Fibroblast of gingiva (primary cell): ENCODE results near the gene HBD.

Experiments used
- DNase-seq: peaks from one replicate; pipeline ENCODE4 v3.0.0-alpha.2; 2011; ENCODE audit warnings: low read depth

Gene HBD

GRCh38 chr11:5232176-5232575 is 2.1 kb downstream of the HBD start:
- no peak for DNase-seq

GRCh38 chr11:5231111-5231510 is 3.2 kb downstream of the HBD start:
- DNase-seq = no peak

DNA sequence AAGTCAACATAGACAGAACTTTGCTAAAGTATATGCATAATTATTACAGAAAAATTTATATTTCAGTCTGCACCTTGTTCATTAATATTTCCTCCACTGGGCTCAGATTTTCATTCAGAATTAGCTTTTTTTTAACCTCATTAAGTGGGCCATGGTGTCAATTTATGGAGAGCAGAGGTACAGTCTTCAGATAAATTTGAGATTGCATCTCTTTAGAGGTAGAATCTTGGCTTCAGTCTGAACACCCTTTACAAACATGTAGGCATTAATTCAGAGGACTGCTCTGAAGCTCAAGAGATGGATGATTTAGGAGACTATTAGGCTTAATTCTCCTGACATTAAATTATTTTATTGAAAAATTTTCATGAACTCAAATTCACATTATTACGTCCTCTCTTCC is 4.0 kb downstream of the HBD start:
- DNase-seq = no peak

- no peak for DNase-seq
Observed at GRCh38 chr11:5229796-5230195, 4.5 kb downstream of the HBD start.

DNA sequence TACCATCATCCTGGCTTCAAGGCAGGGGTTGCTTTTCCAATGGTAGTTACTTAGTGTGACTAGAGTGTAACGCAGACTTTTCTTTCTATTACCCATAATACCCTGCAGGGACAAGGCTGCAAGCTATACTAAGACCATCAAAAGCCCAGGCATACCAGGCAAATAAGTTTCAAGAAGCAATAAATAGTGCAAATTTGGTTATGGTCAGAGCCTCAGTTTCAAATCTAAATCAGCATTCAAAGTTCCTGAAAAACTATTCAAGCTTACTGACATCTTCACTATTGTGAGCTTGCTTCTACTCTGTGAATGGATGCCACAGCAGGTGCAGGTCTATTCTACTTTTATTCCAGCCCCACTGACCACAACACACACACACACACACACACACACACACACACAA is 4.9 kb downstream of the HBD start:
- no peak for DNase-seq

- no peak for DNase-seq
Observed at GRCh38 chr11:5228124-5228523, 6.2 kb downstream of the HBD start.

- DNase-seq = no peak
Observed at GRCh38 chr11:5227681-5228080, 6.6 kb downstream of the HBD start.

DNA sequence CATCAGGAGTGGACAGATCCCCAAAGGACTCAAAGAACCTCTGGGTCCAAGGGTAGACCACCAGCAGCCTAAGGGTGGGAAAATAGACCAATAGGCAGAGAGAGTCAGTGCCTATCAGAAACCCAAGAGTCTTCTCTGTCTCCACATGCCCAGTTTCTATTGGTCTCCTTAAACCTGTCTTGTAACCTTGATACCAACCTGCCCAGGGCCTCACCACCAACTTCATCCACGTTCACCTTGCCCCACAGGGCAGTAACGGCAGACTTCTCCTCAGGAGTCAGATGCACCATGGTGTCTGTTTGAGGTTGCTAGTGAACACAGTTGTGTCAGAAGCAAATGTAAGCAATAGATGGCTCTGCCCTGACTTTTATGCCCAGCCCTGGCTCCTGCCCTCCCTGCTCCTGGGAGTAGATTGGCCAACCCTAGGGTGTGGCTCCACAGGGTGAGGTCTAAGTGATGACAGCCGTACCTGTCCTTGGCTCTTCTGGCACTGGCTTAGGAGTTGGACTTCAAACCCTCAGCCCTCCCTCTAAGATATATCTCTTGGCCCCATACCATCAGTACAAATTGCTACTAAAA is 7.5 kb downstream of the HBD start, which contains the start of gene HBB:
Gene HBB, minus strand, starts transcription at position 340 of the 579 bp plus-strand sequence. Its CDS starts 50 bp downstream, at position 290.
- DNase-seq = no peak

GRCh38 chr11:5225480-5225871 is 8.8 kb downstream of the HBD start:
- DNase-seq = no peak

DNA sequence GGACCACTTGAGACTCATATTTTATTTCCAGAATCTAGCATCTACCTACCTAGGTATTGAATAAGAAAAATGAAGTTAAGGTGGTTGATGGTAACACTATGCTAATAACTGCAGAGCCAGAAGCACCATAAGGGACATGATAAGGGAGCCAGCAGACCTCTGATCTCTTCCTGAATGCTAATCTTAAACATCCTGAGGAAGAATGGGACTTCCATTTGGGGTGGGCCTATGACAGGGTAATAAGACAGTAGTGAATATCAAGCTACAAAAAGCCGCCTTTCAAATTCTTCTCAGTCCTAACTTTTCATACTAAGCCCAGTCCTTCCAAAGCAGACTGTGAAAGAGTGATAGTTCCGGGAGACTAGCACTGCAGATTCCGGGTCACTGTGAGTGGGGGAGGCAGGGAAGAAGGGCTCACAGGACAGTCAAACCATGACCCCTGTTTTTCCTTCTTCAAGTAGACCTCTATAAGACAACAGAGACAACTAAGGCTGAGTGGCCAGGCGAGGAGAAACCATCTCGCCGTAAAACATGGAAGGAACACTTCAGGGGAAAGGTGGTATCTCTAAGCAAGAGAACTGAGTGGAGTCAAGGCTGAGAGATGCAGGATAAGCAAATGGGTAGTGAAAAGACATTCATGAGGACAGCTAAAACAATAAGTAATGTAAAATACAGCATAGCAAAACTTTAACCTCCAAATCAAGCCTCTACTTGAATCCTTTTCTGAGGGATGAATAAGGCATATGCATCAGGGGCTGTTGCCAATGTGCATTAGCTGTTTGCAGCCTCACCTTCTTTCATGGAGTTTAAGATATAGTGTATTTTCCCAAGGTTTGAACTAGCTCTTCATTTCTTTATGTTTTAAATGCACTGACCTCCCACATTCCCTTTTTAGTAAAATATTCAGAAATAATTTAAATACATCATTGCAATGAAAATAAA is 9.5 kb downstream of the HBD start:
- DNase-seq = no peak

DNA sequence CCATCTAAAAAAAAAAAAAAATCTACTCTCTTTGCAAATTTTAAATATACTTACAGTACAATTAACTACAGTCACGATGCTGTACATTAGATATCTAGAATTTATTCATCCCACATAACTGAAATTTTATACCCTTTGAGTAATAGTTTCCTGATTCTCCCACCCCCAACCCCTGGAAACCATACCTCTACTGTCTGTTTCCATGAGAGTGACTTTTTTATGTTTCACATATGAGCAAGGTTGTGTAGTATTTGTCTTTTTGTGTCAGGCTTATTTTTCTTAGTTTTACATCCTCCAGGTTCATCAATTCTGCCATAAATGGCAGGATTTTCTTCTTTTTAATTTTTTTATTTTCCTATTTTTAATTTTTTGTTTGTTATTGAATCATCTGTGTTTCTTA is 10.6 kb downstream of the HBD start:
- DNase-seq = no peak

DNA sequence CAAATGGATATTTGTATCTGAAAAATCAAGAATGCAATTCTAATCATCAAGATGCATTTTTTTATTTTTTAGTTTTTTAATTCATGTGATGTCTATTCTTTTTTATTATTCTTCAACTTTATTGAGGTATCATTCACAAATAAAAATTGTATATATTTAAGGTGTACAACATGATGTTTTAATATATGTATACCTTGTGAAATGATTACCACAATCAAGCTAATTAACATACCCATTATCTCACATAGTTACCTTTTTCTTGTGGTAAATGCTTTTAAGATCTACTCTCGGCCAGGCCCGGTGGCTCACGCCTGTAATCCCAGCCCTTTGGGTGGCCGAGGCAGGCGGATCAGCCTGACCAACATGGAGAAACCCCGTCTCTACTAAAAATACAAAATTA is 11.1 kb downstream of the HBD start:
- DNase-seq = no peak

- DNase-seq = no peak
Observed at GRCh38 chr11:5210376-5210885, 23.9 kb downstream of the HBD start.

GRCh38 chr11:5204787-5205186 is 29.5 kb downstream of the HBD start:
- DNase-seq = peak; percentile 68

DNA sequence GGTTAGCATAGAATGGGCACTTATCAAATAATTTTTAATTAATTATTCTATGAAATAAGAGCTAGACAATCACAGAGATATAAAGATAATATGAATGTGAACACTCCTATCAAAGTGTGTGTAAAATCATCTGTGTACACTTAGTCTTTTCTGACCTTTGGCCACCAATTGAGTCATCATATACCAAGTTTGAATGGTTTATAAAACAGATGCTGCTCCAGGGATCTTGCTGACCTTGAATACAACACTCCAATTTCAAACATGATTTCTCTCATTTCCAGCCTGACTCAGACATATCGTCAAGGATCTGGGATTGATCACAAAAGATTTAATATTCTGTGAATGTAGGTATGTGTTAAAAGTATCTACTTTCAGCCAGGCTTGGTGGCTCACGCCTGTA is 30.9 kb downstream of the HBD start:
- DNase-seq = no peak

GRCh38 chr11:5200582-5200981 is 33.7 kb downstream of the HBD start, which contains the start of gene OR51V1:
Gene OR51V1 (minus strand): TSS chr11:5200682. CDS start chr11:5200682, 0 bp downstream.
- no peak for DNase-seq

GRCh38 chr11:5198285-5198684 is 36.0 kb downstream of the HBD start:
- DNase-seq = no peak

GRCh38 chr11:5197536-5197935 is 36.7 kb downstream of the HBD start:
- DNase-seq = peak; percentile 30

GRCh38 chr11:5196731-5197130 is 37.6 kb downstream of the HBD start:
- peak; percentile 46 for DNase-seq

DNA sequence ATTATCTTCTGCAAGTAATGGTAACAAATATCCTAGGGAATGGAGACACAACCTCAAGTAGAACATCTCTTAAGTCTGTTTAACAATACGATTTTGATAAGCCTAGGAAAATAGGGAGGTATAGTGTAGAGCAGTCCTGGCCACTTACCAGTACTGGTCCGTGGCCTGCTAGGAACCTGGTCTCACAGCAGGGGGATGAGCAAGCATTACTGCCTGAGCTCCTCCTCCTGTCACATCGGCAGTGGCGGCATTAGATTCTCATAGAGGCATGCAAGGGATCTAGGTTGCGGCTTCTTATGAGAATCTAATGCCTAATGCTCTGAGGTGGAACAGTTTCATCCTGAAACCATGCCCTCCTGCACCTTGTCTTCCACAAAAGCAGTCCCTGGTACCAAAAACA is 38.2 kb downstream of the HBD start:
- no peak for DNase-seq

DNA sequence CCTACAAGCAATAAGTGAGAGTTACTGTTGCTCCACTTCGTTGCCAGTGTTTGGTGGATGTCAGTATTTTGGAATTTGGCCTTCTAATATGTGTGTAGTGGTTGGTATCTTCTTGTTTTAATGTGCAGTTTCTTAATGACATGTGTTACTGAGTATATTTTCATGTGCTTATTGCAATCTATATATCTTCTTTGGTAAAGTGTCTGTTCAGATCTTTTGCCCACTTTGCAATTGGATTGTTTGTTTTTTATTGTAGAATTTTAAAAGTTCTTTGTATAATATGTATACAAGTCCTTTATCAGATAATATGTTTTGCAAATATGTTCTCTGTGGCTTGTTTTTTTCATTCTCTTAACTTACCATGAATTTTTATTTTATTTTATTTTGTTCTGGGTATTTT is 41.5 kb downstream of the HBD start:
- no peak for DNase-seq

DNA sequence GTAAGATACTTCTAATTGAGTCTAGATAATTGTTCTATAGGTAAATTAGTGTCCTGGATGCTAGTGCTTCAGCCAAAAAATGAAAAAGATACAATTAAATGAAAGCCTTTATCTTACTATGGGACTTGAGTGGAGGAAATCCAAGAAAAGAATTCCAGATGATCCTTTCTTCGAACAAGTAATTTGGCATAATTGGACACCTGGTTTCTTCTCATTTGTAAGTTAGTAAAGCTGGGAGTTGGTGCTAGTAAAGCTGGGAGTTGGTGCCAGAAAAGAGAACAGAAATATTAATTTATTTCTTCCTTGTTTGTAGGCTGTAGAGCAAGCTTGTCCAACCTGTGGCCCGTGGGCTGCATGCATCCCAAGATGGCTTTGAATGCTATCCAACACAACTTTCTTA is 46.1 kb downstream of the HBD start:
- DNase-seq = no peak
